DMS53 (cell line): ENCODE data around the gene OR4M1.
"Not testable (repeated sequence)": the region's sequence is repeated elsewhere in the genome, so short reads cannot be mapped to it uniquely, and the experiment has no call there.

Experiments used
- DNase-seq: peaks from one replicate; lab custom pipeline; 2025; lab: John Stamatoyannopoulos, UW

The OR4M1 gene, protein sequence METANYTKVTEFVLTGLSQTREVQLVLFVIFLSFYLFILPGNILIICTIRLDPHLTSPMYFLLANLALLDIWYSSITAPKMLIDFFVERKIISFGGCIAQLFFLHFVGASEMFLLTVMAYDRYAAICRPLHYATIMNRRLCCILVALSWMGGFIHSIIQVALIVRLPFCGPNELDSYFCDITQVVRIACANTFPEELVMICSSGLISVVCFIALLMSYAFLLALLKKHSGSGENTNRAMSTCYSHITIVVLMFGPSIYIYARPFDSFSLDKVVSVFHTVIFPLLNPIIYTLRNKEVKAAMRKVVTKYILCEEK

DNA sequence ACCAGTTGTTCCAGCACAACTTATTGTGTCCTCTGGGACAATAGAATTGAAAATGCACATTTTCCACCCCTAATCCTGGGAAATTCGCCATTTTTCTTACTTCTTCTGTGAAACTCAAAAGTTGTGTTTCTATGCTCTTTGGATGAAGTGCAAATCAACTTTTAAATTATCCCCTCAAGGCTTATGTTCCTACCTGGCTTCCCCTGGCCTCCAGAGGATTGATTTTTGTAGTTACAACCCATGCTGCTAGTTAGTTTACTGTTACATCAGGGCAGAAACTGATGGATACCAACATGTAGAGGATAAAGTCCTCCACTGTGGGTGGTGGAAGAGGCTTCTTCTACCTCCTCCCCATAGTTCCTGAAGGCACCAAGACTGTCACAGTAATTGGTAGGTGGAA is at the start of gene OR4M1:
TSS of gene OR4M1 (plus strand) at position 301 of the 400 bp plus-strand sequence. CDS start 6,819 bp downstream, outside the sequence.
- not testable (repeated sequence) for DNase-seq

DNA sequence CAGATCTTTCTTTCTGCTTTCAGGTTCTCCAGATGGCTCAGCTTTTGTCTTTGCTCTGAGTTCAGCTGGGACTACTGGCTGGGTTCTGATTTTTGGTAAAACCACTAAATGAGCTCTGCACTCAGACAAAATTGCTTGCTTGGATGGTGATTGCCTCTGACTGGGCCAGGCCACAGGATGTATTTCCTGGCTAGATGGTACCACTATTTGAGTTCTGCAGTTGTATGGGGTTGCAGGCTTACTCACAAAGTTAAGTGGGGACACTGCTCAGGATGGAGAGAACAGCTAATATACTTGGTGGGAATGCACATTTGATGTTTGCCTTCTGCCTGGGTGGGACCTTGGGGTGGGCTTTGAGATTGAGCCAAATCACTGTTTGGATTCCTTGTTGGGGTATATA is 43.9 kb upstream of the OR4M1 start:
- DNase-seq = no peak

DNA sequence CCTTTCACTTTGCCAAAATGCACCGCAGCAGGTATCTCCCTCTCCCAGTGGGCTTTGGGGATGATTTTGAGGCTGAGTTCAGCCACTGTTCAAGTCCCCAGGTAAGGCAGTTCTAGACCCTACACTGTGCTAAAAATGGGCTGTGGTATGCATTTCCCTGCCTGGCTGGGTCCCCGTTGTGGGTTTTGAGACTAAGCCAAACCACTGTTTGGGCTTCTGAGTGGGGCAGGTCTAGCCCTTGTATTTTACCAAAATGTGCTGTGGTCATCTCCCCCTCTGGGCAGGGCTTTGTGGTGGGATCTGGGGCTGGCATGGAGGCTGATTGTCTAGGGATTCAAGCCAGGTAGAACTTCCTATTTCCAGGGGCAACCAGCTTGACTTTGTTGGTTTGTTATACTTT is 43.5 kb upstream of the OR4M1 start:
- no peak for DNase-seq

DNA sequence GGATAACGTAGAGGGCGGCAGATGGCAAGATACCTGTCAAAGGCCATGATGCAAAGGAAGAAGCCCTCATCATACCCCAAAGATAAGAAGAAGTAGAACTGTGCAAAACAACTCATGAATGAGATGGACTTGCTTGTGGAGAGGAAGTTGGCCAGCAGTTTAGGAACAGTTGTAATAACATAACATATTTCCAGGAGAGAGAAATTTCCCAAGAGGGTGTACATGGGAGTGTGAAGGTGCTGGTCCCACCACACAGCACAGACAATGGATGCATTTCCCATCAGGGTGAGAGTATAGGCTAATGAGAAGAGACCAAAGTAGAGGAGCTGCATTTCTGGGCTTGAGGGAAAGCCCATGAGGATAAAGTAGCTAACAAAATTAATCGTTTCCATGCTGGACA is 39.4 kb upstream of the OR4M1 start:
- DNase-seq = not testable (repeated sequence)

DNA sequence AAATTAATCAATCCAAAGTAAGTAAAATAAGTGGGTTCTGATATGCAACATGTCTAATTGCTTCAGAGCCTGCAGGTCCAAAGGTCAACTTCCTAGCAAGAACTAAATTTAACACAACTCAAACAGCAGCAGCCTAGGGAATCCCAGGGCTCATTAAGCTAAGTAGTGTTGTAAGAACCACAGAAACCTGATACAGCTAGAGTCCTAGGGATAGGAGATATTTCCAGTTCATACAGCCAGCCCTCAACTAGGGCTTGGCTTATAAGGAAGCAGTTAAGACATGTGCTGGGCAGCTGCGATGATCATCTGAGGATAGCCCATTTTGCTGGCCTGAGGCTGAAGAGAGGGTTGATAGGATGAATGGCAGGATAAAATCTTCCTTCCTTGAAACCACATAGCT is 30.0 kb upstream of the OR4M1 start, which contains the start of gene OR4Q3:
TSS of gene OR4Q3 (plus strand) at position 316 of the 400 bp plus-strand sequence.
- no peak for DNase-seq

DNA sequence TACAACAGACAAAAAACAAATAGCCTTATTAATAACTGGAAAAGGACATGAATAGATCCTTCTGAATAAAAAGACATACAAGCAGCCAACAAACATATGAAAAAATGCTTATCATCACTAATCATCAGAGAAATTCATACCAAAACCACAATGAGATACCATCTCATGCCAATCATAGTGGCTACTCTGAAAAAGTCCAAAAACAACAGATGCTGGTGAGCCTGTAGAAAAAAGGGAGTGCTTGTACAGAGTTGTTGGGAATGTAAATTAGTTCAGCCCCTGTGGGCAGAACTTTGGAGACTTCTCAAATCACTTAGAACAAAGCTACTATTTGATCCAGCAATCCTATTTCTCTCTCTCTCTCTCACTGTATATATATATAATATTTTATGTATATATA is 21.0 kb upstream of the OR4M1 start:
- DNase-seq = not testable (repeated sequence)

DNA sequence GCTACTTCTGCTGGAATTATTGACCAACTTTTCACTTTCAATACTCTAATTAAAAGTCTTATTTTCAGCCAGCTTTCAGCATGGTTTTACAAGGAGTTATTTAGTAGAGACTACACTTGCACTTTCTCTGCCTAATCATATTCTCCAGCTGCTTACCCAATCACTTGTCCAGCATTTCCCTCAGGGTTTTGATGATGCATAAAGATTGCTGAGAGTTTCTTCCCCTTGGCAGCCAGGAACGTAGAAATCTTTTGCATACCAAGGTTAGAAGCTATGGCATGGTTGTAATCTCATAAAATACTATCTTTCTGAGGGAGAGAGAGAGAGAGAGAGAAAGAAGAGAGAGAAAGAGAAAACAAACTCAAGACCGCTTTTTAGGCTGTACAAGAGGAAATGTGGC is 19.1 kb upstream of the OR4M1 start:
- DNase-seq = no peak

DNA sequence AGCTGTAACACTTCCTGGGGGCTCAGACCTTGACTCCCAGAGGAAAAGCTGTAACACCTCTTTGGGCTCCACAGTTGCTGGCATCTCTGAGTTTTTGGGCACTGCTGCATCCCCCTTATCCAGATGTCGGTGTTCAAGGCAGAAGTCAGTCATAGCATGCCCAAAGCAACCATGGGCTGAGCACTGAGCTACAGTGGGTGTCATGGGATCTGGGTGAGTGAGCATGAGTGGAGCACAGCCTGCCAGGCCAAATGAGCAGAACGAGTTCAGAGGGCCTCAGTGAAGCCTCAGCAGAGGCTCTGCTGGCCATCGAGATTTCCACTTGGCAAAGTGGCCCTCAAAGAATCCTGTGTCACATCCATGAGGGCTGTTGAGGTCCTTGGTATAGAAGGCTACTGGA is 1.8 kb upstream of the OR4M1 start:
- not testable (repeated sequence) for DNase-seq

DNA sequence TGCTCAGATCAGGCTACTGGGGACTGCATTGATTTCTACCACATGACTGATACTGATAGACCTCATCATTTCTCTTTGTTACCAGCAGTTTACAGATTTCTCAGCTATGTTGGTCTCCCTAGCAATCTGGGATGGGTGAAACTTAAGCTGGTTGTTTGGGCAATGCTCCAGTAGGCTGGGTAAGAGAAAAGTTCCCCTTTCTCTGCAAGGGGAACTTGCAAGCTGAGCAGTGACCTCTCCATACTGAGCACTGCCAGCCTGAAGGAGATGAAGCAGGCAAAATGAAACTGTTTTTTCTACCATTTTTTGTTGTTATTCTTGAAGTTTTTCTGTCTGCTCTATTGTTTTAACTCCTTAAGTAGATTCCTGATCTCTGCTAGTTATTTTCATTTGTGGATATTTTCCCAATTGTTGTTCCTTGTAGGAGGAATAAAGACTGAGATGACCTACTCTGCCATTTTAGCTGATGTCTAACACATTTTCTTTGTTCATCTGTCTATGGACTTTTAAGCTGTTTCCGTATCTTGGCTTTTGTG is 1.3 kb upstream of the OR4M1 start:
- no peak for DNase-seq

DNA sequence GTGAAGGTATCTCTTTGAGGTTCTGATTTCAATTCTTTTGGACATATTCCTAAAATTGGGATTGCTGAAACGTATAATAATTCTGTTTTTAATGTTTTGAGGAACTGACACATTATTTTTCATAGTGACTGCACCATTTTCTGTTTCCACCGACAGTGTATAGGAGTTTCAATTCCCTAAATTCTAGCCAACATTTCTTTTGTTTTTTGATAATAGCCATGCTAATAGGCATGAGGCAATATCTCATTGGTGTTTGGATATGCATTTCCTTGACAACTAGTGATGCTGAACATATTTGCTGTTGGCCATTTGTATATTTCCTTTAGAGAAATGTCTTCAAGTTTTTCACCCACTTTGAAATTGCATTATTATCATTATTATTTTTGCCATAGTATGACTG is 850 bp upstream of the OR4M1 start:
- not testable (repeated sequence) for DNase-seq

DNA sequence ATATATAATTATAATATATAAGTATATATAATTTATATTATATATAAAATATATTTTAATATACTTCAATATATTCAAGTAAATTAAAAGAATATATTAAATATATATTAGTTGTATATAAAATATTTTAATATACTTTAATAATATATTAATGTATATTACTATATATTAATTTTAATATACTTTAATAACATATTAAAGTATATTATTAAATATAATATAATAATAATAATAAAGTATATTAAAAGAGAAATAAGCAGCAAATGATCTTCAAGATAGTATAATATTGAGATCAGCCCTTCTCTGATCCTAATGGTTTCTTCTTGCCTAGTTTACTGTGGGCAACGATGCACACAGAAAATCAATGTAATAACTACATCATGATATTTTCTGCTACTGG is 2.3 kb downstream of the OR4M1 start:
- DNase-seq = no peak

DNA sequence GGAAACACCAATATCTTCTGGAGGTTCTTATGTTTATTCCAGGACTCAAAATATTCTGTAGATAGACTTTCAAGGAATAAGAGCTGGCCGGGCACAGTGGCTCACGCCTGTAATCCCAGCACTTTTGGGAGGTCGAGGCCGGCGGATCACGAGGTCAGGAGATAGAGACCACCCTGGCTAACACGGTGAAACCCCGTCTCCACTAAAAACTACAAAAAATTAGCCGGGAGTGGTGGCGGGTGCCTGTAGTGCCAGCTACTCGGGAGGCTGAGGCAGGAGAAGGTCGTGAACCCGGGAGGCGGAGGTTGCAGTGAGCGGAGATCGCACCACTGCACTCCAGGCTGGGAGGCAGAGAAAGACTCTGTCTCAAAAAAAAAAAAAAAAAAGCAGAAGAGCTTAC is 12.5 kb downstream of the OR4M1 start:
- not testable (repeated sequence) for DNase-seq

DNA sequence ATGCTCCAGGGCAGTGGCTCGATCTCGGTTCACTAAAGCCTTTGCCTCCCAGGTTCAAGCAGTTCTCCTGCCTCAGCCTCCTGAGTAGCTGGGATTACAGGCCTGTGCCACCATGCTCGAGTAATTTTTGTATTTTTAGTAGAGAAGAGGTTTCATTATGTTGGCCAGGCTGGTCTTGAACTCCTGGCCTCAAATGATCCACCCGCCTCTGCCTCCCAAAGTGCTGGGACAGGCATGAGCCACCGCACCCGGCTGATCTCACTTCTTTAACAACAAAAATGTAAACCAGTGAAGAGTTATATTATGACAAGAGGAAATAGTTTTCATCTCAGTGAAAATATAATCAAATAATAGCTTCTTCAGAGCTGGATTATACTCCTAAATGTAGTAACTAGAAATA is 14.0 kb downstream of the OR4M1 start:
- DNase-seq = not testable (repeated sequence)

DNA sequence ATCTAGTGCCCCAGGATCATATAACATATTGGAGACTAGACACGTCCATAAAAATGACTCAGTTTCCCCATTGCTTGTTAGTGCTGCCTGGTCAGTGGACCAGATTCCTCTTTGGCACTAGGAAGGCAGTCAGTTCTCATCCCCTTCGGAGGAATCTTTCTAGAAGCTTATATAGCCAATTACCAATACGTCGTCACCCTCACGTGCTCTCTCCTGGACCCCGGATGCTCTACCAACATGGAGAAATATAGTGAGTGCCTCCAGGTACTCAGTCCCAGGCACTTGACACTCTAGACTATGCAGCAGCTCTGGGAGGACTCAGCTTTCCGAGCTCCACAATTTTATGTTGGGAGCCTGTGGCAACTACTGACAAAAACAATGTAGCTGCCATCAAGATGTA is 14.8 kb downstream of the OR4M1 start:
- DNase-seq = not testable (repeated sequence)

DNA sequence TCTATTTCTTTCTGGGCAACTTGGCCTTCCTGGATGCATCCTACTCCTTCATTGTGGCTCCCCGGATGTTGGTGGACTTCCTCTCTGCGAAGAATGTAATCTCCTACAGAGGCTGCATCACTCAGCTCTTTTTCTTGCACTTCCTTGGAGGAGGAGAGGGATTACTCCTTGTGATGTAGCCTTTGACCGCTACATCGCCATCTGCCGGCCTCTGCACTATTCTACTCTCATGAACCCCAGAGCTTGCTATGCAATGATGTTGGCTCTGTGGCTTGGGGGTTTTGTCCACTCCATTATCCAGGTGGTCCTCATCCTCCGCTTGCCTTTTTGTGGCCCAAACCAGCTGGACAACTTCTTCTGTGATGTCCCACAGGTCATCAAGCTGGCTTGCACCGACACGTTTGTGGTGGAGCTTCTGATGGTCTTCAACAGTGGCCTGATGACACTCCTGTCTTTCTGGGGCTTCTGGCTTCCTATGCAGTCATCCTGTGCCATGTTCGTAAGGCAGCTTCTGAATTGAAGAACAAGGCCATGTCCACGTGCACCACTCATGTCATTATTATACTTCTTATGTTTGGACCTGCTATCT is 23.3 kb downstream of the OR4M1 start:
- peak; percentile 3 for DNase-seq

DNA sequence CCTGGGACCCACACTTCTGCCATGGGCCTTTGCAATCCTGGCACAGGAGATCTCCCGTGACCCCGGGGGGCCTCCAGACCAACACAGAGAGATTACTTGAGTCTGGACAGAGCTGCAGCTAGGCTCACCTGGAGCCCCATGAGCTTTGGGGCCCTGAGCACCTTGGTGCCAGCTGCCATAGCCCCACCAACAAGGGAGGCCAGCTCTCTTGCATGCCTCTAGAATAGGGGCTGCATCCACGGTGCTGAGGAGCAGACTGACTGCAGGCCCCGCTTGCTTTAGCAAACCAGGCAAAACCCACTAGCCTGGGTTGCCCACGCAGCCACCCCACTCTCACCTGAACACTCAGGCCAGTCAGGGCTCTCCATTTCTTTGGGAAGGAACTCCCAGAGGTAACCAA is 26.6 kb downstream of the OR4M1 start:
- DNase-seq = no peak

DNA sequence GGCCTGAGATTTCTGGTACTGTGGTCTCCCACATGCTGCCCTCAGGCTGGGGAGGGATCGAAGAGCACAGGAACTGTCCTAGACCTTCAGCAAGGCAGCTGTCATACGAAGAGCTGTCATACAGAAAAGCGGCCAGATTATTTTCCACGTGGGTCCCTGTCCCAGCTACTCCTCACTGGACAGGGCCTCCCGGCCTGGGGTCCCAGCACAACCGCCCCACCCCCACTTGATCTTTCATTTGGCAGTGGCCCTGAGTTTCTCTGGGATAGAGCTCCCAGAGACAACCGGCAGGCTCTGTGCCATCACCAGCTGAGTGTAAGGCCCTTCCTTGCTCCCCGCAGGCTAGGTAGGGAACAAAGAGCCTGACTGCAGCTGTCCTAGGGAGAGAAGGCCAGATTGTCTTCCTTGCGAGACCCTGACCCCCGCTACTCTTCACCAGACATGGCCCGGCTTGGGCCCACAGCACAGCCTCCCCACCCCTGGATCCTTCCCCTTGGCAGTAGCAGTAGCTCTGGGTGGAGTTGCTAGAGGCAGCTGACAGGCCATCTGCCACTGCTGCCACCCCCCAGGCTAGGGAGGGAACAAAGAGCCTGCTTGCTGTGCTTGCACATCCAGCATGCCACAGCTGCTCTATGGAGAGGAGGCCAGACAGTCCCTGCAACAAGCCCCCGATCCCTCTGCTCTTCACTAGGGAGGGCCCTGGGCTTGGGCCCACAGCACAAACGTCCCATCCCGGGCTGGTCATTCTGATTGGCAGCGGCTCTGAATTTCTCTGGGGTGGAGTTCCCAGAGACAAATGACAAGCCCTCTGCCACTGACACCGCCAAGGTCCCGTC is 27.2 kb downstream of the OR4M1 start:
- no peak for DNase-seq

DNA sequence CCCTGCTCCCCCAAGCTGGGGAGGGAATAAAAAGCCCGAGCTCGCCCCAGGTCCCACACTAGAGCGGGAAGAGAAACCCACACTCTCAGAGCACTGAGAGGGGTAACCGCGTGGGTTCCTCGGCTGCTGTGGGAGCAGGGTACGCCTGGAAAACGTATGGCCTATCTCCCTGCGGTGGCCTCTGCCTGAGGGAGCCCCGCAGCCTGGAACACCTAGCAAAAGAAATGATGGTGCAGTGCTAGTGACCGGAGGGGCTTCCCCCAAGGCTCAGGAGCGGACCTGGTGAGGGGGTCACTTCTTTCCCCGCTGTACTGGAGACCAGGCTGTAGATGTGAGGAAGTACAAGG is 27.8 kb downstream of the OR4M1 start:
- DNase-seq = no peak

DNA sequence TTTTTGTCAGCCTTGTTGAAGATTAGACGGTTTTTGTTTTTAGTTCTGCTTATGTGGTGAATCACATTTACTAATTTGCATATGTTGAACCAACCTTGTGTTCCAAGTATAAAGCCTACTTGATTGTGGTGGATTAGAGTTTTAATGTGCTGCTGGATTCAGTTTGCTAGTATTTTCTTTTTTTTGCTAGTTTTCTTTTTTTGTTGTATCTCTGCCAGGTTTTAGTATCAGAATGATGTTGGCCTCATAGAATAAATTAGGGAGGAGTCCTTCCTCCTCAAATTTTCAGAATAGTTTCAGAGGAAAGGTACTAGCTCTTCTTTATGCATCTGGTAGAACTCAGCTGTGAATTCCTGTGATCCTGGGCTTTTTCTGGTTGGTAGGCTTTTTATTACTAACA is 30.2 kb downstream of the OR4M1 start, which contains the start of gene OR4N2:
TSS of gene OR4N2 (plus strand) at position 301 of the 400 bp plus-strand sequence. CDS start 23,679 bp downstream, outside the sequence.
- not testable (repeated sequence) for DNase-seq

DNA sequence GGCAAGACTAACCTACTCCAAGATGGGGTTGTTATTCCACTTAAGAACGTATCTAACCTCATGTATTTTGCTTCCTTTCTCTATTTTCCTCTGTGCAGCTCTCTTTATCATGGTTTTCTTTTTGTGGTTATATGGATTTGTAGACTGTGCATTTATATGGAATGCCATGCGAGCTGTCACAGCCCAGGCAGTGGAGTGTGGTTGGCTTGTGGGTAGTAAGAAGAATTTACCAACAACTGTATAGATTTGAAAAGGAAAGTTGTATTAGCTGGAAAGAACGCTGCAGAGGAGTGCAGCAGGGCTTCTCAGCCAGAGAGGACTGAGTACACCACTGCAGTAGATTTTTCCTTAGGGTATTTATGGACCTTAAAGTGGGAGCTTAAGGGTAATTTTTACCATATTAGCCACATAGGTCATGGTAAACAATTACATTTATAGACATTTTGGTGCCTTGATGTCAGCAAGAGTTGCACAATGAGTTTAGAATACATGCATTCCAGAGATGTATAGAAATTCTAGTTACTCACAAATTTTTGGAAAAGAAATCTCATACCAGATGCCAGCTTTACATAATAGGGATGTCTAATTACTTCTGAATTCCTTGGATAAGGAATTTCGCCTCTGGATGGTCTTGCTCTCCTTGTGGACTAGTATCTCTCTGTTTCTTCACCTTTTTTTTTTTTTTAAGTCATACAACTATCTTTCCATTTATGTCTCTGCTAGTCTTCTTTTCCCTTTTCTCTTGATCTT is 40.0 kb downstream of the OR4M1 start:
- not testable (repeated sequence) for DNase-seq

DNA sequence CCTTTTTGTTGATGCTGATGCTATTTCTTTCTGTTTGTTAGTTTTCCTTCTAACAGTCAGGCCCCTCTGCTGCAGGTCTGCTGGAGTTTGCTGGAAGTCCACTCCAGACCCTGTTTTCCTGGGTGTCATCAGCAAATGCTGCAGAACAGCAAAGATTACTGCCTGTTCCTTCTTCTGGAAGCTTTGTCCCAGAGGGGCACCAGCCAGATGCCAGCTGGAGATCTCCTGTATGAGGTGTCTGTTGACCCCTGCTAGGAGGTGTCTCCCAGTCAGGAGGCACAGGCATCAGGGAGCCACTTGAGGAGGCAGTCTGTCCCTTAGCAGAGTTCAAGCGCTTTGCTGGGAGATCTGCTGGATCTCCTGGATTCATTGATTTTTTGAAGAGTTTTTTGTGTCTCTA is 46.6 kb downstream of the OR4M1 start:
- DNase-seq = not testable (repeated sequence)

DNA sequence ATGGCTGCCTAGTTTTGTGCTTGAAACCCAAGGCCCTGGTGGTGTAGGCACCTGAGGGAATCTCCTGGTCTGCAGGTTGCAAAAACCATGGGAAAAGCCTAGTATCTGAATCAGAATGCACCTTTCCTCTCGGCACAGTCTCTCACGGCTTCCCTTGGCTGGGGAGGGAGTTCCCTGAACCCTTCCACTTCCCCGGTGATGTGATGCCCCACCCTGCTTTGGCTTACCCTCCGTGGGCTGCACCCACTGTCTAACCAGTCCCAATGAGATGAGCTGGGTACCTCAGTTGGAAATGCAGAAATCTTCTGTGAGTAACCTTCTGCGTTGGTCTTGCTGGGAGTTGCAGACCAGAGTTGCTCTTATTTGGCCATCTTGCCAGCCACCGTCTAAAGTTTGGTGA is 47.7 kb downstream of the OR4M1 start:
- not testable (repeated sequence) for DNase-seq
